ENCODE measurements around the gene NANP. TPM values are rescaled to one million over a fixed set of nuclear protein-coding genes. Genes with fewer than 3 reads are reported as not detected.
"Not testable (repeated sequence)": the region's sequence is repeated elsewhere in the genome, so short reads cannot be mapped to it uniquely, and the experiment has no call there.

NANP gene
- total RNA-seq, 2 experiments from 2014 or later = 1.1 to 1.2 TPM

DNA sequence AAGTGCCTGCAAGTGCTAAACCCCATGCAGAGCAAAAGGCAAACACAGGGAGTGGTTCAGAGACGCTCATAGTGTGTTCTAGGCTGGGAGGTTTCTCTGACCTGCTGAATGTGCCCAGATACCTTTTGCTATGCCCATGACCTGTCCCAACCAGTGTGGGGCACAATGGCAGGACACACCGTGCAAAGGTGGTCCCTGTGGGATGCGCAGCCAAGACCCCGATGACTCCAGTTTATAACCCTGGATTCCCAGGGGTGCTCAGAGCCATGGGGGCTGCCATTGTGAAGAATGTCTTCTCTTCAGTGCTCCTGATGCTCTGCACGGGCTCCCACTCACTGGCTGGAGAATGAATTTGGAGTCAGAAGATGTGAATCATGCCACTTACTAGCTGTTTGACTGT, 36.3 kb downstream of the NANP start:
- intact Hi-C loops (cut with DNase I, micrococcal nuclease) = loop anchor here (5.0 kb wide), 2 partner anchors 110 to 165 kb away; partner anchors contain the start of gene ZNF337 (in 1 of the 2)
- ATAC-seq (ENCODE audit: poor library complexity) (no peak), DNase-seq (no peak)
- Histone ChIP-seq H3K4me1 (ENCODE audit: insufficient read depth, low read length) (peaks cover 7% of the 10 kb centered on the region), H3K36me3 (ENCODE audit: insufficient read depth, low read length) (no peaks in the 10 kb centered on the region), H3K27me3 (ENCODE audit: control insufficient read depth in 1 of 2, insufficient read depth in 2 of 2, low read length in 2 of 2) (no peaks in the 10 kb centered on the region), H3K27ac (ENCODE audit: low read depth in 1 of 2, low read length in 2 of 2) (no peak overlapping the region), H3K4me3 (ENCODE audit: low read length) (no peak overlapping the region), H3K9me3 (ENCODE audit: control insufficient read depth in 1 of 2, insufficient read depth in 1 of 2, low read length in 2 of 2) (no peaks in the 10 kb centered on the region)
- Mint-ChIP-seq H3K36me3 (ENCODE audit: low read depth) (no peaks in the 10 kb centered on the region), H3K27me3 (peaks cover 8% of the 10 kb centered on the region), H3K4me1 (ENCODE audit: low read depth) (peaks cover 10% of the 10 kb centered on the region), H3K27ac (no peak overlapping the region), H3K4me3 (peak overlapping the region; percentile 32), H3K9me3 (no peaks in the 10 kb centered on the region)
- ChIA-PET POLR2A (no interaction called here), CTCF (no interaction called here)
- TF ChIP-seq, protein P1, sequence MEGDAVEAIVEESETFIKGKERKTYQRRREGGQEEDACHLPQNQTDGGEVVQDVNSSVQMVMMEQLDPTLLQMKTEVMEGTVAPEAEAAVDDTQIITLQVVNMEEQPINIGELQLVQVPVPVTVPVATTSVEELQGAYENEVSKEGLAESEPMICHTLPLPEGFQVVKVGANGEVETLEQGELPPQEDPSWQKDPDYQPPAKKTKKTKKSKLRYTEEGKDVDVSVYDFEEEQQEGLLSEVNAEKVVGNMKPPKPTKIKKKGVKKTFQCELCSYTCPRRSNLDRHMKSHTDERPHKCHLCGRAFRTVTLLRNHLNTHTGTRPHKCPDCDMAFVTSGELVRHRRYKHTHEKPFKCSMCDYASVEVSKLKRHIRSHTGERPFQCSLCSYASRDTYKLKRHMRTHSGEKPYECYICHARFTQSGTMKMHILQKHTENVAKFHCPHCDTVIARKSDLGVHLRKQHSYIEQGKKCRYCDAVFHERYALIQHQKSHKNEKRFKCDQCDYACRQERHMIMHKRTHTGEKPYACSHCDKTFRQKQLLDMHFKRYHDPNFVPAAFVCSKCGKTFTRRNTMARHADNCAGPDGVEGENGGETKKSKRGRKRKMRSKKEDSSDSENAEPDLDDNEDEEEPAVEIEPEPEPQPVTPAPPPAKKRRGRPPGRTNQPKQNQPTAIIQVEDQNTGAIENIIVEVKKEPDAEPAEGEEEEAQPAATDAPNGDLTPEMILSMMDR (IDR thresholded peaks at IDR 0.05) = no peak

DNA sequence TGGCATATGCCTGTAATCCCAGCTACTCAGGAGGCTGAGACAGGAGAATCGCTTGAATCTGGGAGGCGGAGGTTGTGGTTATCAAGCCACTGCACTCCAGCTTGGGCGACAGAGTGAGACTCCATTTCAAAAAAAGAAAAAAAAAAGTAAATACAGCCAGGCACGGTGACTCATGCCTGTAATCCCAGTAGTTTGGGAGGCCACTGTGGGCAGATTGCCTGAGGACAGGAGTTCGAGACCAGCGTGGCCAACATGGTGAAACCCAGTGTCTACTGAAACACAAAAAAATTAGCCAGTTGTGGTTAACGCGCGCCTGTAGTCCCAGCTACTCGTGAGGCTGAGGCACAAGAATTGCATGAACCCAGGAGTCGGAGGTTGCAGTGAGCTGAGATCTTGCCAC, 36.9 kb downstream of the NANP start:
- POLR2A ChIA-PET = no interaction called here
- Mint-ChIP-seq H3K27me3 (peaks cover 8% of the 10 kb centered on the region), H3K36me3 (ENCODE audit: low read depth) (no peaks in the 10 kb centered on the region), H3K4me3 (no peak overlapping the region), H3K27ac (no peak overlapping the region), H3K4me1 (ENCODE audit: low read depth) (peaks cover 10% of the 10 kb centered on the region), H3K9me3 (no peaks in the 10 kb centered on the region)
- CTCF ChIA-PET = no interaction called here
- Histone ChIP-seq H3K4me3 (ENCODE audit: low read length) (no peak overlapping the region), H3K36me3 (ENCODE audit: insufficient read depth, low read length) (no peaks in the 10 kb centered on the region), H3K27me3 (ENCODE audit: control insufficient read depth in 1 of 2, insufficient read depth in 2 of 2, low read length in 2 of 2) (no peaks in the 10 kb centered on the region), H3K27ac (ENCODE audit: low read depth in 1 of 2, low read length in 2 of 2) (no peak overlapping the region), H3K4me1 (ENCODE audit: insufficient read depth, low read length) (peaks cover 7% of the 10 kb centered on the region), H3K9me3 (ENCODE audit: control insufficient read depth in 1 of 2, insufficient read depth in 1 of 2, low read length in 2 of 2) (no peaks in the 10 kb centered on the region)
- intact Hi-C loops (cut with DNase I, micrococcal nuclease) = loop anchor here (5.0 kb wide), 2 partner anchors 110 to 165 kb away; partner anchors contain the start of gene ZNF337 (in 1 of the 2)
- ATAC-seq (ENCODE audit: poor library complexity) (no peak), DNase-seq (no peak)
- TF ChIP-seq, protein P1 (IDR thresholded peaks at IDR 0.05) = no peak

DNA sequence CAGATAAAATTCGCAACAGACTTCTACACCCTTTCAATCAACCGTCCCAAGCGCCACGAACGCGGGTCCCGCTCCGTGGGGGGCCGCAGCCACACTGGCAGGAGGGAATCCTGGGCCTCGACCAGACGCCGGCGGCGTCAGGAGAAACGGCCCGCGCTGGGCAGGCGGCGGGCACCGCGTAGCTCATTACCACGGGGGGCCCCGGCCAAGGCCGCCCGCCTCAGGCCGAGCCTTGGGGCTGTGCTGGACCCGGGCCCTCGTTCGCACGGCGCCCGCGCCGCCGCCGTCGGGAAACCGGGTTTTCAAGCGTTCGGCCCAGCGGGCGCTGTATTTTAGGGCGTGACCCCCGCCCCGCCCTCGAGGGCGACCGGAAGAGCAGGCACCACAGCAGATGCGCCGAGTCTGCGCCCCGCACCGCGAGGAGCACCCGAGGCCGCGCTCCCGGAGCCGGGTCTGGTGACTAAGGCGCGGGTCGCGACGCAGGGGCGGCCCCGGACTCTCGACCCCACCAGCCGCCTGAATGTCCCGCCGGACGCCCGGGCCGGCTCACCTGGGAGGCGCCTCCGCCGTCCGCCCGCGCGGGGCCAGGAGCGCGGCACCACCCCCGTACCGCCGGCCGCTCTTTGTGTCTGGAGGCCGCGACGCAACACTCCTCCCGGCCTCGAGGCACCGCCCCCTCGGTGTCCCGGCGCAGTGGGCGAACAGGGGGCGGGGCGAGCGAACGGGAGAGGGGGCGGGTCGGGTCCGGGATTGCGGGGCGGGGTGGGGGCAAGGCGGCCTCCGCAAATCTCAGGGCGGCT, 38.7 kb downstream of the NANP start, which contains the start of gene NINL:
Gene NINL, minus strand, starts transcription at position 627 of the 800 bp plus-strand sequence. CDS start 58,944 bp downstream, outside the sequence.
- POLR2A ChIA-PET = interaction anchor here (1.4 kb wide), 1 partner anchor 10 kb away, joined by 4 read pairs; no protein-coding TSS in a partner anchor
- peaks cover 7% of the 10 kb centered on the region for H3K4me1 ChIP-seq (ENCODE audit: insufficient read depth, low read length)

DNA sequence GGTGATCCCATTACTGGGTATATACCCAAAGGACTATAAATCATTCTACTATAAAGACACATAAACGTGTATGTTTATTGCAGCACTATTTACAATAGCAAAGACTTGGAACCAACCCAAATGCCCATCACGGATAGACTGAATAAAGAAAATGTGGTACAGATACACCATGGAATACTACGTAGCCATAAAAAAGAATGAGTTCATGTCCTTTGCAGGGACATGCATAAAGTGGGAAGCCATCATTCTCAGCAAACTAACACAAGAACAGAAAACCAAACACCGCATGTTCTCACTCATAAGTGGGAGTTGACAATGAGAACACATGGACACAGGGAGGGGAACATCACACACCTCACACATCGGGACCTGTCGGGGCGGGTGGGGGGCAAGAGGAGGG, 40.2 kb downstream of the NANP start:
- H3K4me1 Mint-ChIP-seq (ENCODE audit: low read depth) = peaks cover 10% of the 10 kb centered on the region
- H3K4me3 ChIP-seq (ENCODE audit: low read length); H3K9me3 Mint-ChIP-seq; H3K36me3 Mint-ChIP-seq (ENCODE audit: low read depth); CTCF ChIA-PET; H3K27me3 Mint-ChIP-seq; H3K4me1 ChIP-seq (ENCODE audit: insufficient read depth, low read length); POLR2A ChIA-PET; DNase-seq; H3K27me3 ChIP-seq (ENCODE audit: control insufficient read depth in 1 of 2, insufficient read depth in 2 of 2, low read length in 2 of 2); ATAC-seq (ENCODE audit: poor library complexity); intact Hi-C loops (cut with DNase I, micrococcal nuclease); H3K27ac Mint-ChIP-seq; H3K27ac ChIP-seq (ENCODE audit: low read depth in 1 of 2, low read length in 2 of 2); H3K36me3 ChIP-seq (ENCODE audit: insufficient read depth, low read length); H3K9me3 ChIP-seq (ENCODE audit: control insufficient read depth in 1 of 2, insufficient read depth in 1 of 2, low read length in 2 of 2): not testable (repeated sequence)
- H3K4me3 Mint-ChIP-seq = peak overlapping the region; percentile 71

More for the DNA sequence above, 38.7 kb downstream of the NANP start, which contains the start of gene NINL:
- H3K36me3 ChIP-seq (ENCODE audit: insufficient read depth, low read length) = no peaks in the 10 kb centered on the region
- DNase-seq (peak; percentile 4 to 69 (median 38)), ATAC-seq (ENCODE audit: poor library complexity) (peak; percentile 89)
- intact Hi-C loops (cut with DNase I, micrococcal nuclease) = loop anchor here (5.0 kb wide), 2 partner anchors 112 to 167 kb away; partner anchors contain the start of gene ZNF337 (in 1 of the 2)
- Mint-ChIP-seq H3K4me1 (ENCODE audit: low read depth) (peaks cover 10% of the 10 kb centered on the region), H3K27me3 (peaks cover 8% of the 10 kb centered on the region), H3K27ac (peak within 1 kb of the TSS; percentile 53), H3K9me3 (no peaks in the 10 kb centered on the region), H3K4me3 (peak within 1 kb of the TSS; percentile 84), H3K36me3 (ENCODE audit: low read depth) (no peaks in the 10 kb centered on the region)
- no peaks in the 10 kb centered on the region for H3K27me3 ChIP-seq (ENCODE audit: control insufficient read depth in 1 of 2, insufficient read depth in 2 of 2, low read length in 2 of 2)
- TF ChIP-seq, protein P1 (IDR thresholded peaks at IDR 0.05) = no peak
- H3K9me3 ChIP-seq (ENCODE audit: control insufficient read depth in 1 of 2, insufficient read depth in 1 of 2, low read length in 2 of 2) = no peaks in the 10 kb centered on the region
- CTCF ChIA-PET = no interaction called here
- peak within 1 kb of the TSS; percentile 34 for H3K4me3 ChIP-seq (ENCODE audit: low read length)
- H3K27ac ChIP-seq (ENCODE audit: low read depth in 1 of 2, low read length in 2 of 2) = no peak within 1 kb of the TSS
